H1 (cell line): ENCODE measurements around the gene ACSF3. TPM values are rescaled to one million over a fixed set of nuclear protein-coding genes. Genes with fewer than 3 reads are reported as not detected.

ENCODE experiments used
- CTCF ChIA-PET: fragments of 300-600 bp; sonication (Branson Sonifier 250); formaldehyde crosslinking; loops from one replicate; lab custom pipeline; 2021; ENCODE audit not compliant: partially characterized antibody; lab: Charles Lee
- POLR2A ChIA-PET: fragments of 300-600 bp; sonication (Branson Sonifier 250); formaldehyde crosslinking; loops from one replicate; lab custom pipeline; 2021; ENCODE audit warnings: inconsistent platforms; ENCODE audit not compliant: partially characterized antibody; lab: Charles Lee
- DNase-seq, 2 experiments: peaks; one replicate each; pipeline versions ENCODE4 v3.0.0 to v3.0.0-alpha.2; 2010 to 2022; ENCODE audit warnings: low spot score in 2 of 2, low read depth in 1 of 2, mixed read lengths in 1 of 2
- FAIRE-seq: peaks from 2 replicates; lab custom pipeline; 2011; peaks lifted over from hg19 to GRCh38; lab: Jason Lieb, UNC
- H2AFZ ChIP-seq: 2 replicates; pipeline ENCODE4 v1.8.1; 2012; ENCODE audit warnings: low read length, inconsistent platforms
- H2AK5ac ChIP-seq: 2 replicates; pipeline ENCODE4 v1.6.1; 2013; ENCODE audit warnings: low read depth, low read length
- H2BK120ac ChIP-seq: replicated peaks from 2 replicates; pipeline ENCODE3; 2013; ENCODE audit warnings: low read depth, low read length, inconsistent platforms
- H2BK12ac ChIP-seq: 2 replicates; pipeline ENCODE4 v1.6.1; 2013; ENCODE audit warnings: low read depth, low read length
- H2BK15ac ChIP-seq: 2 replicates; pipeline ENCODE4 v1.6.1; 2013; ENCODE audit warnings: low read length
- H2BK20ac ChIP-seq: 2 replicates; pipeline ENCODE4 v1.6.1; 2013; ENCODE audit warnings: low read length
- H2BK5ac ChIP-seq: 2 replicates; pipeline ENCODE4 v1.6.1; 2013; ENCODE audit warnings: low read depth, low read length
- H3K14ac ChIP-seq: 2 replicates; pipeline ENCODE4 v1.6.1; 2013; ENCODE audit warnings: inconsistent platforms; ENCODE audit not compliant: insufficient read length
- H3K18ac ChIP-seq: 2 replicates; pipeline ENCODE4 v1.6.1; 2013; ENCODE audit warnings: low read length; ENCODE audit errors: extremely low read depth
- H3K23ac ChIP-seq: 2 replicates; pipeline ENCODE4 v1.6.1; 2013; ENCODE audit warnings: inconsistent platforms; ENCODE audit not compliant: insufficient read length
- H3K23me2 ChIP-seq: 2 replicates; pipeline ENCODE4 v1.6.1; 2013; ENCODE audit warnings: low read depth, low read length
- H3K27ac ChIP-seq: 2 replicates; pipeline ENCODE4 v1.6.1; 2011; ENCODE audit warnings: low read depth, low read length, inconsistent platforms
- H3K27me3 ChIP-seq, 4 experiments: replicated peaks in 1 of 4; 1 replicate in 1 of 4; 2 replicates in 3 of 4; pipeline versions ENCODE4 v1.6.1 to v1.8.1; 2011 to 2013; ENCODE audit warnings: low read length in 3 of 4, mild to moderate bottlenecking in 3 of 4, inconsistent platforms in 2 of 4, mixed read lengths in 2 of 4, moderate library complexity in 1 of 4; ENCODE audit not compliant: control insufficient read depth in 3 of 4, insufficient read depth in 3 of 4; ENCODE audit errors: extremely low read depth in 1 of 4
- H3K36me3 ChIP-seq, 4 experiments: 2 replicates each; pipeline versions ENCODE4 v1.6.1 to v1.8.1; 2011 to 2013; ENCODE audit warnings: mild to moderate bottlenecking in 4 of 4, low read length in 3 of 4, moderate library complexity in 2 of 4, control low read depth in 1 of 4, inconsistent platforms in 1 of 4; ENCODE audit not compliant: insufficient read depth in 4 of 4, control insufficient read depth in 2 of 4
- H3K4ac ChIP-seq: replicated peaks from 2 replicates; pipeline ENCODE3; 2013; ENCODE audit warnings: low read length, low read depth, mixed read lengths, inconsistent platforms; ENCODE audit not compliant: insufficient read length
- H3K4me1 ChIP-seq, 4 experiments: replicated peaks in 1 of 4; 1 replicate in 1 of 4; 2 replicates in 3 of 4; pipeline versions ENCODE4 v1.6.1 to v1.8.1; 2011 to 2013; ENCODE audit warnings: low read length in 3 of 4, inconsistent platforms in 2 of 4, mixed read lengths in 1 of 4; ENCODE audit not compliant: insufficient read depth in 4 of 4, control insufficient read depth in 3 of 4
- H3K4me2 ChIP-seq, 2 experiments: 2 replicates each; pipeline versions ENCODE4 v1.6.1 to v1.8.1; 2011 to 2013; ENCODE audit warnings: low read depth in 2 of 2, low read length in 2 of 2, control low read depth in 1 of 2, inconsistent platforms in 1 of 2, mild to moderate bottlenecking in 1 of 2; ENCODE audit not compliant: insufficient read depth in 1 of 2
- H3K4me3 ChIP-seq, 4 experiments: fragments of 200-600, 300-600 bp in 1 of 4; sonication (generic), shearing (Covaris generic), sonication (Bioruptor Twin) in 1 of 4; 2 replicates each; pipeline versions ENCODE4 v1.5.1 to v1.8.1; 2011 to 2016; ENCODE audit warnings: low read length in 4 of 4, low read depth in 3 of 4, control low read depth in 2 of 4, inconsistent platforms in 2 of 4, mild to moderate bottlenecking in 2 of 4, mixed read lengths in 1 of 4, moderate library complexity in 1 of 4; ENCODE audit not compliant: insufficient read depth in 2 of 4; ENCODE audit errors: extremely low read depth in 1 of 4
- H3K56ac ChIP-seq: replicated peaks from 2 replicates; pipeline ENCODE3; 2013; ENCODE audit warnings: low read depth, mild to moderate bottlenecking, mixed read lengths, low read length, inconsistent platforms; ENCODE audit not compliant: insufficient read length
- H3K79me1 ChIP-seq: 2 replicates; pipeline ENCODE4 v1.6.1; 2013; ENCODE audit warnings: low read depth, low read length, control low read depth
- H3K79me2 ChIP-seq, 2 experiments: 2 replicates each; pipeline versions ENCODE4 v1.6.1 to v1.8.1; 2012 to 2013; ENCODE audit warnings: low read length in 2 of 2, mild to moderate bottlenecking in 2 of 2, inconsistent platforms in 1 of 2; ENCODE audit not compliant: insufficient read depth in 2 of 2, control insufficient read depth in 1 of 2
- H3K9ac ChIP-seq, 4 experiments: replicated peaks in 1 of 4; 1 replicate in 1 of 4; 2 replicates in 3 of 4; pipeline versions ENCODE4 v1.6.1 to v1.8.1; 2011 to 2013; ENCODE audit warnings: low read depth in 3 of 4, low read length in 3 of 4, control low read depth in 2 of 4, mild to moderate bottlenecking in 2 of 4, moderate library complexity in 2 of 4, inconsistent platforms in 1 of 4; ENCODE audit errors: extremely low read depth in 1 of 4
- H3K9me3 ChIP-seq, 2 experiments: 2 replicates each; pipeline versions ENCODE4 v1.6.1 to v1.8.1; 2012 to 2013; ENCODE audit warnings: mild to moderate bottlenecking in 2 of 2, moderate library complexity in 2 of 2, control low read depth in 1 of 2, inconsistent platforms in 1 of 2, low read depth in 1 of 2, low read length in 1 of 2, mixed read lengths in 1 of 2; ENCODE audit not compliant: insufficient read depth in 2 of 2
- H4K20me1 ChIP-seq, 2 experiments: replicated peaks in 1 of 2; 2 replicates each; pipeline versions ENCODE3 to v1.8.1; 2011 to 2013; ENCODE audit warnings: inconsistent platforms in 2 of 2, low read length in 2 of 2, mild to moderate bottlenecking in 1 of 2; ENCODE audit not compliant: insufficient read depth in 2 of 2, control insufficient read depth in 1 of 2
- H4K5ac ChIP-seq: 2 replicates; pipeline ENCODE4 v1.6.1; 2013; ENCODE audit warnings: low read length, low read depth, mixed read lengths, inconsistent platforms; ENCODE audit not compliant: insufficient read length
- H4K8ac ChIP-seq: 2 replicates; pipeline ENCODE4 v1.8.0; 2013; ENCODE audit warnings: mild to moderate bottlenecking, moderate library complexity, low read length, inconsistent platforms; ENCODE audit not compliant: insufficient read depth; ENCODE audit errors: extremely low read depth
- H4K91ac ChIP-seq: replicated peaks from 2 replicates; pipeline ENCODE3; 2013; ENCODE audit warnings: low read length, mixed read lengths, inconsistent platforms; ENCODE audit not compliant: insufficient read length
- BRCA1 ChIP-seq: IDR thresholded peaks from 2 replicates; pipeline ENCODE4 v1.6.1; 2012; ENCODE audit warnings: low read depth, low read length, improper control_type of control experiment
- CREB1 ChIP-seq: IDR thresholded peaks from 2 replicates; pipeline ENCODE4 v1.6.1; 2012; ENCODE audit warnings: inconsistent platforms
- EZH2 ChIP-seq: fragments of 200-600 bp; sonication (generic); IDR thresholded peaks from 2 replicates; pipeline ENCODE4 v1.7.1; 2012; ENCODE audit warnings: low read depth, mild to moderate bottlenecking, moderate library complexity, low read length, inconsistent platforms; ENCODE audit not compliant: severe bottlenecking
- HDAC2 ChIP-seq, 2 experiments: fragments of 300-600 bp in 1 of 2; sonication (generic) in 1 of 2; IDR thresholded peaks; 2 replicates each; pipeline ENCODE4 v1.6.1; 2011 to 2012; ENCODE audit warnings: low read depth in 2 of 2, low read length in 2 of 2, mild to moderate bottlenecking in 2 of 2, moderate library complexity in 2 of 2, borderline replicate concordance in 1 of 2, inconsistent platforms in 1 of 2
- RFX5 ChIP-seq: IDR thresholded peaks from 2 replicates; pipeline ENCODE4 v1.6.1; 2011; ENCODE audit warnings: low read depth, low read length, improper control_type of control experiment, borderline replicate concordance
- SP4 ChIP-seq: IDR thresholded peaks from 2 replicates; pipeline ENCODE4 v1.6.1; 2012; ENCODE audit warnings: low read length, inconsistent platforms
- SRF ChIP-seq: IDR thresholded peaks from 2 replicates; pipeline ENCODE4 v1.6.1; 2011; ENCODE audit warnings: mild to moderate bottlenecking, low read depth, low read length, moderate library complexity
- TCF12 ChIP-seq: IDR thresholded peaks from 2 replicates; pipeline ENCODE4 v1.6.1; 2011; ENCODE audit warnings: low read depth, mild to moderate bottlenecking, low read length
- TEAD4 ChIP-seq: IDR thresholded peaks from 2 replicates; pipeline ENCODE4 v1.6.1; 2012; ENCODE audit warnings: low read depth, low read length, inconsistent platforms, mixed read lengths
- YY1 ChIP-seq: IDR thresholded peaks from 2 replicates; pipeline ENCODE4 v1.6.1; 2011; ENCODE audit warnings: low read depth, mild to moderate bottlenecking, low read length
- ZNF274 ChIP-seq: IDR thresholded peaks from 2 replicates; pipeline ENCODE4 v1.7.0; 2012; ENCODE audit warnings: low read length, borderline replicate concordance; ENCODE audit errors: extremely low read depth
- WGBS, 2 experiments: shearing (Covaris generic) in 1 of 2; methylation state at CpG; one replicate each; pipeline versions ENCODE4 v1.1.6 to v1.1.7; 2013 to 2015; ENCODE audit warnings: low lambda C conversion rate in 2 of 2, mixed read lengths in 2 of 2, inconsistent platforms in 1 of 2, low coverage in 1 of 2, missing lambda C conversion rate in 1 of 2; ENCODE audit not compliant: insufficient replicate concordance in 2 of 2, insufficient coverage in 1 of 2, insufficient read length in 1 of 2; ENCODE audit errors: extremely low coverage in 1 of 2, missing lambda C conversion rate in 1 of 2; 5-methylcytosine and 5-hydroxymethylcytosine counted together
- polyA plus RNA-seq, 7 experiments: library from polyadenylated mRNA; depleted of rRNA in 3 of 7; stranded (reverse) in 5 of 7; unstranded in 2 of 7; fragments of >200 nt in 5 of 7; fragments of 200-250 nt in 2 of 7; gene quantifications; 1 replicate in 5 of 7; 2 replicates in 1 of 7; 4 replicates in 1 of 7; pipeline versions ENCODE4 v1.2.1 to v1.2.3, GENCODE V29; 2011 to 2013; ENCODE audit warnings: missing spikeins in 2 of 7, mixed read lengths in 2 of 7
- total RNA-seq: library from RNA; stranded (reverse); fragmentation: NEBNext Ultra II Directional; extraction: Animal tissue kit (Norgen Biotek cat#: 25700); gene quantifications from 2 replicates; pipeline ENCODE4 v1.2.1, GENCODE V29; 2021
- TF ChIP-seq, protein P1 (sequence below): IDR thresholded peaks from 2 replicates; pipeline ENCODE4 v1.6.1; 2012; ENCODE audit warnings: inconsistent platforms

ACSF3 gene
- total and polyA plus RNA-seq, 2 of the 8 experiments (the other 6 are each of a cell fraction or from before 2014, with no cell fraction given): 15.6 to 22.9 TPM

DNA sequence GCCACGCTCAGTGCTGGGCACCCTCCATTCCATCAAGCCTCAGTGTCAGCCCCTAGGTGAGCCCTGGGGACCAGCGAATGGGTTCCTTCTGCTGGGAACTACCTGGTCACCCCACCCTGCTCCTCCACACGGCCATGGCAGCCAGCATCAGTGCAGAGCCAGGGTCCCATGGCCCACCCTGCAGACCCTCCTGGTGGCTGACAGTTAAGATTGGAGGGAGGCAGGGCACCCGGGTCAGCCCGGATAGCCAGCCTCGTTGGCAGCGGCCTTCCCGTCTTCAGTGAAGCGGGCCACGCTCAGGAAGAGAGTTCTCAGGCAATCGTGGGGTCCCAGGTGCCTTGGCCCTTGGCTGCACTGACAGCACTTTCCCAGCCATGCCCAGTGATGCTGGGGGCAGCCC, 37.1 kb upstream of the ACSF3 start:
- 87% methylated on average over 11 of the region's 11 CpGs; no CpG with 5 or more reads in 1 of the 2 experiments for WGBS, 2 experiments
- H2BK15ac ChIP-seq: no peak overlapping the region

More for the DNA sequence above, 37.1 kb upstream of the ACSF3 start:
- no peaks in the 10 kb centered on the region for H3K9me3 ChIP-seq
- no peak overlapping the region for H2AK5ac ChIP-seq
- H3K4me3 ChIP-seq: no peak overlapping the region
- no peak overlapping the region for H4K5ac ChIP-seq
- no peak overlapping the region for H3K4ac ChIP-seq
- no peak overlapping the region for H3K56ac ChIP-seq
- TF ChIP-seq TCF12: no peak
- TF ChIP-seq SRF: no peak
- TF ChIP-seq HDAC2 (IDR thresholded peaks at IDR 0.05; ENCODE audit: borderline replicate concordance in 1 of 2, low read depth in 2 of 2, low read length in 2 of 2): no peak
- no peak for TF ChIP-seq EZH2
- no peak for TF ChIP-seq YY1
- TF ChIP-seq TEAD4: no peak
- TF ChIP-seq CREB1: no peak
- no peak for TF ChIP-seq SP4
- no peak for TF ChIP-seq BRCA1
- no peak for TF ChIP-seq ZNF274
- TF ChIP-seq, protein P1, sequence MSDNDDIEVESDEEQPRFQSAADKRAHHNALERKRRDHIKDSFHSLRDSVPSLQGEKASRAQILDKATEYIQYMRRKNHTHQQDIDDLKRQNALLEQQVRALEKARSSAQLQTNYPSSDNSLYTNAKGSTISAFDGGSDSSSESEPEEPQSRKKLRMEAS: no peak
- no peak for TF ChIP-seq RFX5
- TF ChIP-seq, all 59 proteins: peak for 0
- no peak for DNase-seq
- FAIRE-seq: no peak
- H3K79me2 ChIP-seq: no peaks in the 10 kb centered on the region
- H2BK5ac ChIP-seq: no peak overlapping the region; the same call in 1 of the 2 replicates
- H2BK12ac ChIP-seq: no peak overlapping the region
- POLR2A ChIA-PET: interaction anchor here (0.7 kb wide), 1 partner anchor 74 kb away, joined by 4 read pairs; no protein-coding TSS in a partner anchor
- no peak overlapping the region for H3K23ac ChIP-seq
- no peaks in the 10 kb centered on the region for H3K23me2 ChIP-seq
- no peak overlapping the region for H2AFZ ChIP-seq
- no peaks in the 10 kb centered on the region for H4K20me1 ChIP-seq
- no peak overlapping the region for H3K27ac ChIP-seq
- no peaks in the 10 kb centered on the region for H3K36me3 ChIP-seq
- H3K14ac ChIP-seq: no peak overlapping the region
- H2BK120ac ChIP-seq: no peak overlapping the region
- CTCF ChIA-PET: no interaction called here
- H3K27me3 ChIP-seq: no peaks in the 10 kb centered on the region
- no peaks in the 10 kb centered on the region for H3K79me1 ChIP-seq
- no peak overlapping the region for H4K91ac ChIP-seq
- H3K18ac ChIP-seq: no peak overlapping the region
- no peak overlapping the region for H3K4me2 ChIP-seq
- no peak overlapping the region for H2BK20ac ChIP-seq
- H3K4me1 ChIP-seq: no peaks in the 10 kb centered on the region
- no peak overlapping the region for H3K9ac ChIP-seq
- no peak overlapping the region for H4K8ac ChIP-seq
